Activated CD8-positive, alpha-beta memory T cell treated with anti-CD3 and anti-CD28 coated beads, Interleukin-2, amount 50 U/mL, for 4 hours (primary cell): Measurements from ENCODE around the gene NOTCH4.

Source experiments
- DNase-seq: peaks from one replicate; pipeline ENCODE4 v3.0.0-alpha.2; 2020

Gene NOTCH4

DNA sequence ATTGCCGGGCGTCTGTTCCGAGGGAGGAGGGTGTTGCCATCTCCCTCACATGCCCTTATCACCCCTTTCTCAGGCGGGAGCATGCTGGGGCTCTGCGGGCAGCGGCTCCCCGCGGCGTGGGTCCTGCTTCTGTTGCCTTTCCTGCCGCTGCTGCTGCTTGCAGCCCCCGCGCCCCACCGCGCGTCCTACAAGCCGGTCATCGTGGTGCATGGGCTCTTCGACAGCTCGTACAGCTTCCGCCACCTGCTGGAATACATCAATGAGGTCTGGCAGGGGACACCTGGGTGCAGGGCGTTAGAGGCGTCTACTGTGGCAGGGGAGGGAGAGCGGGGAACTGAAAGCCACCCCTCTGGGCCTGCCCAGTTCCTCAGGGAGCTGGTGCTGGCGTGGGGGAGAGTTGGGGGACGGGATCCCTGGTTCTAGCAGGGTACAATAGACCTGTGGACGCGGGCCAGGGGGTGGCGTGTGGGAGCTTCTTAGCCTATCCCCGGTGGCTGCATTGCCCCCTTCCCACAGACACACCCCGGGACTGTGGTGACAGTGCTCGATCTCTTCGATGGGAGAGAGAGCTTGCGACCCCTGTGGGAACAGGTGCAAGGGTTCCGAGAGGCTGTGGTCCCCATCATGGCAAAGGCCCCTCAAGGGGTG is 69.2 kb downstream of the NOTCH4 start:
- DNase-seq: peak; percentile 59

DNA sequence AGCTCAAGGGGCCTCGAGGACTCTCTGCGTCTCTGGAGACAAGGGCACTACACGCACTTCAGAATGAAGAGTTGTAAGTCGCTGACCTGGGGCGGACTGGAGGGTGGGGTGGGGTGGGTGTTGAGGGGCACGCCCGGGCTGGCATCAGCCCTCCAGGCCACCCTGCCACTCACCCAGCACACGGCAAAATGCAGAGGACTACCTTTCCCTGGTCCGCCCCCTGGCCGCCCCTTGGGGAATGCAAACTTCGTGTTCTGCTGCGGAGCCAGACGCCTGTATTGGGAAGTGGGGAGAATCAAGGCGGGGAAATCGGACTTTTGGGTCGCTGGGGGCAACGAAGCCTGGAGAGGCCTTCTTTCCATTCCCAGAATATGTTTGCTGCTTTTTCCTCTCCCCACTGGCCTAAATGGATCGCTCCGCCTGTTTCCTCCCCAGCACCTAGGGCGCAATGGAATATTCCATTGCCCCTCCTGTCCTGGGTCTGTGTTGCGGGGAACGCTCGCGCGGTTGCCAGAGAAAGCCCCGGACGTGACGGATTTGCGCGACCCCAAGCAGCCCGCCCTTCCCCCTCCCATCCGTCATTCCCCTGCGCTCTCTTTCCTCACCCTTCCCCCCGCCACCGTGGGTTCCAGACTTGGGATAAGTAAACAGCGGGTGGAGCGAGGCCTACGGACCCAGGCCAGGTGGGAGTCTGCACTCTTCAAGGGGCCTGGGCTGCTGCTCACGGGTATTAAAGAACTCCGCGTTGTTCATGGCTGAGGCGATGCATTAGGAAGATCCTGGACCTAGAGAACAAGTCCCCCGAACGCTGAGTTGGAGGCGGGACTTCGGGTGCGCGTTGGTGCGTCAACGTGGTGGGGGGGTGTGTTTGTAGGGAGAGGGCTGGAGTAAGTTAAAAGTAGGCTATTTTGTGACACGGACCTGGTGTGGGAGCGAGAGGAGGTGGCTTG is 70.0 kb downstream of the NOTCH4 start, which contains the start of gene PPT2:
Gene PPT2 (plus strand): TSS at position 578 of the 950 bp plus-strand sequence. CDS start 454 bp downstream, outside the sequence.
- DNase-seq: peak; percentile 73

DNA sequence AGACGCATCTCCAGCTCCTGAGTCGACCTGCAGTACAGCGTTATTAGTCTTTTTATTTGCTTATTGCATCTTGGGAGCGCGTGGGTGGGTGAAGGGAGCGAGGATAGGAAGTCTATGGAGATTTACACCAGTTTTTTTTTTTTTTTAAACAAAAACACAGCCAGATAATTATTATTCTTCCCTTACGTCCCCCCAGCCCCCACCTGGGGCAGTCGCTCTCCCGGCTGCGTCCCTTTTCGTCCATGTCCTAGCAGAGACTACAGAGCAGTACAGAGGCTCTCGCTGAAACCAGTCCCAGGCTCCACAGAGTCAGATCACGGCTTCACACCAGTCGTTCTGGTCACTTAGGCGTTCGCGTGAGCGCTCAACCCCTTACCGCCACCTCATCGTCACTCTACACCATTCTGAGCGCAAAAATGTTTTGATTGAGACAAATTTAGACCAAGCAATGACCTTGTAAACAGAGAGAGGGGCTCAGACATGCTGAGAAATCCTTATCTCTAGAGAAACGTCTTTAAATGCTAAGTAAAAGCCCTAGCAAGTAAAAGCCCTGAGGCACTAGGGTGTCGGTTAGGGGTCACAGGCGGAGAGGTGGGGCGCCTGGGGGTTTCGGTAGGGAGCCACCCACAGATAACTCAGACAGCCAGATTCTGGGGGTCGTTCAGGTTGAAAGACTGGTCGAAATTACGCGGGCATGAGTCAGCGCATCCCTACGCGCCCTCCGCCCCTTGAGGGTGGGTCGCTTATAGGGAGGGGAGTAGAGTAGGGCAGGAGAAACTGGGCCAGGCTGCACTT is 70.9 kb downstream of the NOTCH4 start:
- peak; percentile 20 for DNase-seq

DNA sequence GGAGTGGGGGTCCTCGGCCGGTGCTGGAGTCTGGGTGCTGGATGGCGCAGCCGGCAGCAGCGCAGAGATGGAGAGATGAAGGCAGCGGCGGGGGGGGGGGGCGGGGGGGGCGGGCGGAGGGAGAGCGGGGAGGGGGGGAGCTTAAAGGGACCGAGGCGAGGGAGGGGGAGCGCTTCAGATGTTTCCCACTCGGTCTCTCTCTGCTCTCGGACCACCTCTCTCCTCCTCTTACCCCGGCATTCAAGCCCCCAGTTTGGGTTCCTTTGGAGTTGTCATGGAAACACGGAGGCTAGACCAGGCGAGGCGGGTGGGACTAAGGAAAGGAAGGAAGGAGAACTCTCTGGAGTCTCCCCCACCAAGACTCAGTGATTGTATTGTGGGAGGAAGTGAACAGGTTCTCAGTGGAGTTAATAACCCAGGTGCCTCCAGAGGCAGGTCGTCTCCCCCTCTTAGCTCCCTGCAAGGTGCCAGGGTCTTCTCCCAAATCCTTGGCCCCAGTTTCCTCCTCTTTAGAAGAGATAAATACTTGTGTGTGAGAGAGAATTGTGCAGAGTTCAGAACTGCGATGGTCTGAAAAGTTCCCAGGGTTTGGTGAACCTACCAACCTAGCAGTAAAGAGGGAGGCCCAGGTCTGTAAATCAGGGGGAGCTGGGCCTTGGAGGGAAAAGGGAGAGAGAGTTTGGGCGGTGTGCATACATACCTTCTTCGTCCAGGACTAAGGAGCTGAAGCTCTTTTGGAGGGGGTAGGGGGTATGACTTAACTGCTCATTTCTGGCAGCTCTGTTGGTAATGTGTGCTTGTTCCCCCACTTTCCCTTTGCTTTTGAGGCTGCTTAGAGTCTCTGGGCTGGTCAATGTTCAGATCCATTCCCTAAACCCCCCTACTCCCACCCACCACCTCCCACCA is 71.8 kb downstream of the NOTCH4 start, which contains the start of gene PRRT1:
Gene PRRT1 (minus strand): TSS at position 77 of the 906 bp plus-strand sequence. CDS start 112 bp downstream, outside the sequence.
- no peak for DNase-seq

DNA sequence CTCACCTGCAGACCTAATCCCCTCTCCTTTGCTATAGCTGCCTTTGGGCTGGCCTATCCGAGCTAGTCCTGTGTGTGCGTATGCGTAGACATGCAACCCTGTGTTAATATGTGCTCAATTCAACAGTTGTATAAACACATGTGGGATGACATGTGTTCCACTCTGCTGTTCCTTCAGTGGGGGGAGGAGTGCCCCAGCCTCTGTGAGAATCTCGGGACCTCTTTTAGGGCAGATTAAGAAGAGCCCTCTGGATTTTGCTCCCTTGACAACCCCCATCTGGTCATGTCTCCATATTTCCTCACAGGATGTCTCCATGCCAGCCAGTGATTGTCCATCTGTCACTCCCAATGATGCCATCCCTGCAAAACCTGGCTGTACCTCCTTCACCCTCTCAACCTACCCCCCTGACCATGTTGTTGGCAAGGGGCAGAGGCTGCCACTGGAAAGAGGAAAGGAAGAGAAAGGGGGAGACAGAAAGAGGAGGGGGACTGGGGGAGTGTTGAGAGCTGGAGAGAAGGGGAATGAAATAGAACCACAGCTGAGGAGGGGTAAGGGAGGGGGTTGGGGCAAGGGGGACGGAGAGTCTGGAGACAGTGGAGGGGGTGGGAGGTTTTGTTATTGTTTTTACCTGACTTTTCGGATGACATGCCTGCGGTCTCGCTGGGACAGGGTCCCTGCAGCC is 72.5 kb downstream of the NOTCH4 start:
- no peak for DNase-seq

DNA sequence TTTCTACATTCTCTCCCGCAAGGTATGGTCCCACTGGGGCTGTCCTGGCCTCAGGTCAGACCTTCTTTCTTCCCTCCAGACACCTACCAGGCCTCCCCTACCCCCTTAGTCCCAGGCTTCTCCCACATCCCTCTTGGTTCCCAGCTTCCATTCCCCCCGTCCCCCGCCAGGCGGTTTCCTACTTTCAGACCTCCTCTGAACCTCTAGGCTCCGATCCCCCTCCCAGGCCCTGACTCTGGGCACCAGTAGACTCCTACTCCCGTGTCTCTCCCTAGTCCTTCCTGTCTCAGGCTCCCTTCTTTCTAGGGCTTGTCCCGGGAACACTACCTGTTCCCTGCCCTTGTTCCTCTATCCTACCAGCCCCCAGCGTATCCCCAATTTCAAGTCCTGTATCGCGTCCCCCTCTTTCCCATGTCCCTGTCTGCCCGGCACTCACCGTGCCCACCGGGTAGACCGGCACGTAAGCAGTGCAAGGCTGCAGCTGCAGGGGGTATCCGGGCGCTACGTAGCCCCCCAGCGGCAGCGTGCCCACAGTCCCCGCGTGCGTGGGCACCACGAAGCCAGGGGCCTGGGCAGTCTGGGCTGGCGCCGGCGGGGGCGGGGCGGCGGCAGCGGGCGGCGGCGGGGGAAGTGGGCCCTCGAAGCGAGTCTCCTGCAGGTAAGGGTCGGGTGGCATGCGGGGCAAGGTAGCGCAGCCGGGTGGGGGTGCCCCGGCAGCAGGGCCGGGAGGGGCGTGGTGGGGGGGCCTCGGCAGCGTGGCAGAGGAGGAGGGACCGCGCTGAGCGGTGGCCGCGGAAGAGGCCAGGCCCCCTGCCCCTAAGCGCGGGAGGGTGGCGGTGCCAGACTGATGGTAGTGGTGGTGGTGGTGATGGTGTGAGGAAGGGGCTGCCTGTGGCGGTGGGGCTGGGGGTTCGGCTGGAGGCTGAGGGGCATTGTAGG is 73.7 kb downstream of the NOTCH4 start:
- no peak for DNase-seq

DNA sequence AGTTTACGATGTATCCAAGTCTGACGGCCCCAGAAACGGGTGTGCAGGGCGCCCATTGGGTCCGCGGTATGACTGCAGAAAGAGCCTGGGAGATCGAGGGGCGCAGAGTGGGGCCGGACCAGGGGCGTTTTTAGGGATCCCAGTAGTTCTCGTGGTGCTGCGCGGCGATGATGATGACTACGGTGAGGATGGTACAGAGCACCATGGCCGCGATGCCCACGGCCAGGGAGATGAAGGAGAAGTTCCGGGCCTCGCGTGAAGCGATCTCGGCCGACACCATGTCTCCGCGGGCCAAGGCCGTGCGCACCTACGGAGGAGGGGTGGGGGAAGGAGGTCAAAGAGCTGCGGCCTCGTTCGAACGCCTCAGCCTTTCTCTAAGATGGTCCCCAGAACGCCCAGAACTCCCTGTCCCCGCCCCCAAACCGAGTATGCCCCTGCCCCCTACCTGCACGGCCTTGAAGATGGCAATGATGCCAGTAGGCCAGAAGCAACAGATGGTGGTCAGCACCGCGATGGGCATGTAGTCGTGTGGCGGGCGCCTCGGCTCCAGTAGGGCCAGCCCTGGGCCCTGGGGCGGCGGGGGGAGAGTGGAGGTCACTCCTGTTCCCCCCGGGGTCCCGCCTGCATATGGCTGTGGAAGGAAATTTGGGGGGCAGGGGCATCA is 74.6 kb downstream of the NOTCH4 start:
- DNase-seq: no peak

DNA sequence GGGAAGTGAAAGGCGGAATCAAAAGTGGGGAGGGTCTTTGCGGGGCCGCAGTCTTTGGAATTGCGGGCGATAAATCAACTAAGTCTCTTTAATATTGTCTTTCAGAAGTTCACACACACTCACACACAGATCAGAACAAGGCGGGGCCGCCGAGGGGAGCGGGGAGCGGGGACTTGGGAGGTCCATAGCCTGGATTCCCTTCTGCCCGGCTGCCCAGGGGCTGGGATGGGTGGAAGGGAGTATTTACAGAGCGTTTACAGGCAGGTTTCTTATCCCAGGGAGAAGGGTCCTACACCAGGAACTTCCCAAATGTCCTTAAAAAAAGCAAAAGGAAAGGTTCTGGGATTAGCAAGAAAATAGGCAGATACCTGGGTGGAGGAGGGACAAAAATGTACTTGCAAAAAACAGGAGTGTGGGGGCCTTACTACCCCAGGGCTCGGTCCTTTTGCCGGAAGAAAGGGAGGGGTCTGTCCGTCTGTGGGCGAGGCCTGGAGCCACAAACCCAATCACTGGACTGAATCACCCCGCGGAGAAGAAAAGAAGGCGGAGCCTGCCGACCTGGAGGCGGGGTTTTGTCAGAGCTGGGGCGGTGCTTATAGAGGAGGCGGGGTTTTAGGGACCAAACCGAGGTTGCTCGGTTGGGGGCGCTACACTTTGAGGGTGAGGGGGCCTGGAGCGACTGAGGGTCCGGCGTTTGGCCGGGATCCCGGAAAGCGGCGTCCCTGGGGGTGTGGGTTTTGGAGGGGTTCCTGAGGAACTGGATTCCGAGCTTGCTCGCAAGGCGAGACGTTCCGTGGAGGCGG is 75.4 kb downstream of the NOTCH4 start:
- peak; percentile 64 for DNase-seq

DNA sequence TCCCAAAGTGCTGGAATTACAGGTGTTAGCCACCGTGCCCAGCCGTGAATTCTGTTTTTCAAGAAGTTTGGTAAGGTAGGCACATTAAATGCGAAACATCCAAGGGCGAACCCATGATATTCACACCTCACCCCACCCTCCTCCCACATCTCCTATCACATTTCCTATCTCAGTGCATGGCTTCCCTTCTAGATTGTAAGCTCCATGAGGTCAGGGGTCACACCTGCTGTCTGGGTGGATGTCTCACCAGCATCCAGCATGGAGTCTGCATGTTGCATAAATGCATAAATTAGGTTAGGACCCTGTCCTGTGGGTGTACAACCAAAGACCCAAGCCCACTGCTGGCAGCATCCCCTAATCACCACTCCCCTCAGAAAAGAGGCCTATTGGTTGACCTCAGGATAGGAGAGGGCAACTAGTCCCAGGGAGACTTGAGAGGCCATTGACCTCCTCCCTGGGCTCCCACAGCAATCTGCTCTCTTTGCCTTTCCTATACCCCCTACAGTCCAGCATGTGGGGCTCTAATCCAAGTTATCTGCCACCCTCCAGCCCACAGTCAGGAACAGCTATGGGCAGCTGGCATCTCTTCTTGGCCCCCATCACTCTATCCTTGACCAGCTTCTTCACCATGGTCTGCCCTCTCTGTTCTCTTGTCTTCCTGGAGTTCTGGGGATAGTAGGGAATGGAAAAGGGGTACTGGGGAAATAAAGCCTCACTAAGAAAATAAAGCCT is 76.3 kb downstream of the NOTCH4 start:
- no peak for DNase-seq

DNA sequence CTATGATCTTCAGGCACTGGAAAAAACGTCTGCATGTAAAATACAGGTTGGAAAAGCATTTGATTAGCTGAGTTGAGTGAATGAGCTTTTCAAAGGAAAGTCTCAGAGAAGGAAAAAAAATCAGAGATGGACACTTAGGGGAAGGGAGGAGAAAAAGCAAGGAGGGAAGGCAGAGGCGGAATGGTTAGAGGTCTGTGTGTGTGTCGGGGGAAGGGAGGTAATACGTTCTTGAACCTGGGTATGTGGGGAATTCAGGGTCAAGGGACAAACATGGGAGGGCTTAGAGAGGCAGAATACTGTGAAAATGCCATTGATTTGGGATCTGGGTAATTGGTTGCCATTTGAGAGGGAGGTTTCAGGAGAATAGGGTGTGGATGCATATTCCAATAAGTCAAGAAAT is 77.2 kb downstream of the NOTCH4 start:
- no peak for DNase-seq

DNA sequence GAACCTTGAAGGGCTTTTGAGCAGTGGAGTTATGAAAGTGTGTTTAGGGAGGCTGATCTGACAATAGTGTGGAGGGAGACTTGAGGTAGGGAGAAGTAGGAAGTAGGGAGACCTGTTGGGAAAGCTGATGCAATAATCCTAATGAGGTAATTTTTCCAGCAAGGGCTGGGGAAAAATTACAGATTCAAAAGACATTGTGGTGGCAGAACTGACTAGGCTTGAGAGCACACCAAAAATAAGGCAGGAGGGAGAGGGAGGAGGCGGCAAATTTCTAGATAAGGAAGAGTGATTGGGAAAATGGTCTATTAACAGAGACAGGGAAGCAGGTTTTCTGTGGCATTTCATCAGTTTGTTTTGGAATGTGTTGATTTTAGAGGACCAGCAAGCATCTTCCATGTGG is 77.6 kb downstream of the NOTCH4 start:
- no peak for DNase-seq
